ENCODE data around the gene PPP1R15B.
"Not testable (repeated sequence)": the region's sequence is repeated elsewhere in the genome, so short reads cannot be mapped to it uniquely, and the experiment has no call there.

The PPP1R15B gene

DNA sequence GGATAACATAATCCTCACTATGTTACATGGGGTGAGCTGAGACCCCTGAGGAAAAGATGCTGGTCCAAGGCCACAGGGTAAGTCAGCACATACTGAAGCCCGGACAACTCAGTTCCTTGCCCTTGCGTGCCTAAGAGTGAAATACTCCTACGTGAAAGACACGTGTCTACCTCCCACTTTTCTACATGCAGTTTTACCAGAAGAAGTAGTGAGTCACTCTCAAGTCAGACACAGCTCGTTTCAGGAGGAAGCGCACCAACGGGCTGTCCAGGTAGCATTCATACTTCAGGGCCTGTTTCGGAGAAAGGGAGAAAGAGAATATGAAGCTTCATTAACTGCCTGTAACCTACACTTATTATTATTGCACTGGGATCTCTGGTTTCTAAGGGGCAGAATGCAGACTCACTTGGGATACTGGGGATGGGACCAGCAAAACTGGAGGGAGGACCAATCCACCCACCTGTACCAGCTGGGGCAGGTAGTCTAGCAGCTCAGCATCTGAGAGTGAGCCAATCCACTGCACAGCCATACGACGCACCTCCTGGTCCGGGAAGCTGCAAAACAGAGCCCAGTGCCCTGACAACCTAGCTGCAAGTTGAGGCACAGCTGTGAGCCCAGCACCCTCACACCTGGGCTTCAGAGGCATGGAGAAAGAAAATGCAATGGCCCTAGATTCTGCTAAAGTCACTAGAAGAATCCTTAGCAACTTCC lies 32.4 kb upstream of the PPP1R15B start:
- DNase-seq = no peak

- no peak for DNase-seq
Observed at GRCh38 chr1:204443260-204443619, 31.6 kb upstream of the PPP1R15B start.

- no peak for DNase-seq
Observed at GRCh38 chr1:204442376-204443259, 31.0 kb upstream of the PPP1R15B start.

DNA sequence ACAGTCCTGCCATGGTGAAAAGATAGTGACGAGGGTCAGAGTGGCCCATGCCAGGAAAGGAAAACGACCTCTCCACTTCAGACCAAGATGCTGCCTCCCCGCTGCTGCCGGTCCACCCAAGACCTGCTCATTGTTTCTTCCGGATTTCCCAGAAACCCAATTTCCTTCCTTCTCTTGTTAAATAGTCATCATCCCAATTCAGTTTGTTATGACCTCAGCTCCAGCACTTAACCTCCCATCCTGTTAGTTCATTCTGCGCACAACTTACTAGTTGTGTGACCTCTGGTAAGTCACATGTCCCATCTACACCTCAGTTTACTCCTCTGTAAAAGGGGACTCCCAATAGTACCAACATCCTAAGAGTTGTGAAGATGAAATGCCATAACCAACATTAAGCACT lies 29.9 kb upstream of the PPP1R15B start:
- DNase-seq = no peak

DNA sequence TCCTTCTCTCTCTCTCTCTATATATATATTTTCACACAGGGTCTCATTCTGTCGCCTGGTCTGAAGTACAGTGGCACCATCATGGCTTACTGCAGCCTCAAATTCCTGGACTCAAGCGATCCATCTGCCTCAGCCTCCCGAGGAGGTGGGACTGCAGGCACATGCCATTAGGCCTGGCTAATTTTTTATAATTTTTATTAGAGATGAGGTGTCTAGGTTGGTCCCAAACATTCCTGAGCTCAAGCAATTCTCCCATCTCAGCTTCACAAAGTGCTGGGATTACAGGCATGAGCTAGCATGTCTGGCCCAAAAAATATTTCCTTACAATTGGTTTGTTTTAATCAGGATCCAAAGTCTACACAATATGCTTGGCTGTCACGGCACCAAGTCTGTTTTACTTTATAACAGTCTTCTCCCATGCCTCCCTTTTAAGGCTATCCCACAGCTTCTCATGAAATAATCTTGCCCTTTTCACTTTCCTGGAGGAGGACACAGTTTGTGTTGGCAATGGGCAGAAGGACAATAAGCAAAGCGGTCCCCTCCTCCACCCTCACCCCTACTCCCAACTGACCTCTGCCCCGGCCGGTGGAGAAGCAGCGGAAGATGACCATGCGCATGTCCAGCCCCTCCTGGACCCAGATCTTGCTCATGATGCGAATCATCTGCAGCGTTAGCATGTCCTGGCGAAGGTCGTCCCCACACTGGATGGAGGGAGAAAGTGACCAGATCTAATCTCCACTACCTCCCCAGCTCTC lies 28.2 kb upstream of the PPP1R15B start:
- DNase-seq = no peak

DNA sequence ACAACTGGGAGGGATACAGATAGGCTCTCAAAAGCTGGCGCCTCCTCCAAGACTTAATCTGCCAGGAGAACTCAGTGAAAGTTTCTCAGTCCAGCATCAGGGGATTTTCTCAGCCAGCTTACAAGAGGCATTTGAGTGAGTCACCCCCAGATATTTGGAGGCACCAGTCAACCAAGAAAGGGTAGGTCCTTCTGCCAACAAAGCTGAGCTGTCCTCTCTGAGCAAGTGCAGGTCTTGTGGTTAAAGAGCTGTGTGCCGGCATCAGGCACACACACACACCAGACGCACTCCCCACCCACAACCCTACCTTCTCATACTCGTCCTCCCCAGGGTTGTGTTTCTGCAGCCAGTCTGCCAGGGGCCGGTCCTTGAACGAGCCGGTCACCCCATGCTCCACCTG lies 27.0 kb upstream of the PPP1R15B start:
- no peak for DNase-seq

- DNase-seq = no peak
Observed at GRCh38 chr1:204437796-204438570, 26.4 kb upstream of the PPP1R15B start.

- DNase-seq = no peak
Observed at GRCh38 chr1:204435872-204436271, 24.3 kb upstream of the PPP1R15B start.

DNA sequence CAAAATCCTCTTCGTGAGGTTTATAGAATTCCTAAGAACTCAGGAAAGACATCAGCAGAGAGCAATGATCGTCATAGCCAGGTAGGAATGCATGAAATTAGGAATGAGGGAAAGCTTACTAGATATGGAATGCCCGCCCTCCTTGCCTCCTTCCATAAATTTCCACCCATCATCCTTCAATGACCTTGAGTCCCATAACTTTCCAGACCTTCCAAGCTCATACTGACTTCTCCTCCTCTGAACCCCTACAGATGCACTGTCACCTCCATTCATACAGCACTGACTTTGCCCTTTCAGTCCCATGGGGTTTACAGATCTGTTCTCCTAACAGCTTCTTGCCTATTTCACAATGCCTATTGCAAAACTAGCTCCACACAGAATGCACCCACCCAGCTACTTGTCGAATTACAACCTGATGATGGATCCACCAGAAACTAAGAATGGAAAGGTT lies 23.8 kb upstream of the PPP1R15B start:
- no peak for DNase-seq

DNA sequence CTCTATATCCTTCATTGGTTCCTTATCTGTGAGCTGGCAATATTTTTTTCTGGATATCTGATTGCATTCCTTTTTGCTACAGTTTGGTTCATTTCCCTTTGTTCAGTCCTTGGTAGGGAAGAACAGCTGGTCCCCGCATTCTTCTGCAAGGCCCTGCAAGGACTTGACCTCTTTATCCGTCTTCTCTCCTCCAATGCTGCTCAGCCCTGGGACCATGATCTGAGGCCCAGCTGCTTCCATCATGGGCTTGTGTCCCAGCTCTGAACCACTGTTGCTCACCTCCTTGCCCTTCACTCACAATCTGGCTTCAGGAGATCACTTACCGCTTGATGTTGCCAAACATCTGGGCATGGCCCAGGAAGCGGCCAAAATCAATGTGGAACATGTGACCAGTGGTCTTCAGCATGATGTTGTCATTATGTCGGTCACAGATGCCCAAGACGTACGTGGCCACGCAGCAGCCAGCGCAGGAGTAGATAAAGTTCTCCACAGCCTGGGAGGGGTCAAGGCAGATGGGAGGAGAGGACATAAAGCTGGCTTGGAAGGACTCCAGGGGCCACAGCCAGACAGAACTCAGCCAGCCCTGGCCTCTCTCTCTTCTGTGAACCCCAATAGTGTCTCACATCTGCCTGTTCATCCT lies 22.6 kb upstream of the PPP1R15B start:
- no peak for DNase-seq

- no peak for DNase-seq
Observed at GRCh38 chr1:204432708-204433107, 21.1 kb upstream of the PPP1R15B start.

- DNase-seq = peak; percentile 82
Observed at GRCh38 chr1:204431310-204432184, 19.9 kb upstream of the PPP1R15B start.

DNA sequence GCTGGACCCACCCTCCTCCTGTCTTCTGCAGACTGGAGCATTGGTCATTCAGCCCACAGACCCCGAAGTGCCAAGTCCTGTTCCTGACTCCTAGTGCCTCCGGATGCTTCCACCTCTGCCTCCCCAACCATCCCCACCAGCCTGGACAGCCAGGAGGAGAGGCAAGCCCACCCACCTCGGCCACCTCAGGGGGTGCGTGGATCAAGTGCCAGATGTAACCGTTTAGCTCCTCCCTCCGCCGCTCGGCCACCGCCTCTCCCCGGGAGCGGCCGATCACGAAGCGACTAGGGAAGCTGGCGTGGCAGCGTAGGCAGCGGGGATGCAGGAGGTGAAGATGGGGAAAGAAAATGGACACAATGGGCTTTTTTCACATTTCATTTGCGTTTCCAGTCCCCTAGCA lies 18.1 kb upstream of the PPP1R15B start:
- no peak for DNase-seq

DNA sequence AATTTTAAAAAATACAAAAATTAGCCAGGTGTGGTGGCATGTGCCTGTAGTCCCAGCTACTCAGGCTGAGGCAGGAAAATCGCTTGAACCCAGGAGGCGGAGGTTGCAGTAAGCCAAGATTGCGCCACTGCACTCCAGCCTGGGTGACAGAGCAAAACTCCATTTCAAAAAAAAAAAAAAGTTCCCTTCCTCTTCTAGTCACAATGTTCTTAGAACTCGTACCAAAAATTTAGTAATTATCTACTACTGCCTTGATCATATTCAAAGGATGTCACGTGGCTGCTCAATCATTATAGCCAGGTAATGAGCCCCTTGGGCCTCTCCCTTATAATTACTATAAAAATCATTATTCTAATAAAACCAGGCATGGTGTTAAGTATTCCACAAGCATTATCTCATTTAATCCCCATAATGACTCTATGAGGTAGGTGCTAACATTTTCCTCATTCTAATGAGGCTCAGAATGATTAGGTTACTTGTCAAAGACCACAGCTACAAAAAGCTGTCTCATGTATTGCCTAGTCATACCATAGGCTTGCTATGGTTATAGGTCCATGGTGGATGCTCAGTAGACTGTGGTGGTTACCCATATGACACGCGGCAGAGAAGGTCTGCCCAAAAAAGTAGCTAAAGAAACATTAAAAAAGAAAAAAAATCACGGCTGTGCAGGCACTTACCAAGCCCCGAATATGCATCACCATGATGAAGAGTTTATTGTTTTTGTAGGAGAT lies 15.5 kb upstream of the PPP1R15B start:
- DNase-seq = no peak

DNA sequence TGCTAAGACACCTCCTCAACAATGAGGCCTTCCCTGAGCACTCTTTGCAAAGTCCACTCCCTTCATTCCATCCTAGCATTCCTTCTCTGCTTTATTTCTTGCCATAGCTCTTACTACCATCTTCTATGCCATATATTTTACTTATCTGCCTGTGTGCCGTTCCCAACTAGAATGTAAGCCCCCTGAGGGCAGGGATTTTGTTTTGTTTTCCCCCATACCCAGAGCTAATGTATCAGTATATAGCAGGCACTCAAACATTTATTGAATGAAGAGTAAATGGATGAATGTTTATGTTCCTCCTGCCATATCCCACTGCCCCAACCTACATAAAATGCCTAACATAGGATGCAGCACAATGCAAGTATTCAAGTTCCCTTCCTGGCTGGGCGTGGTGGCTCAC lies 14.9 kb upstream of the PPP1R15B start:
- no peak for DNase-seq

DNA sequence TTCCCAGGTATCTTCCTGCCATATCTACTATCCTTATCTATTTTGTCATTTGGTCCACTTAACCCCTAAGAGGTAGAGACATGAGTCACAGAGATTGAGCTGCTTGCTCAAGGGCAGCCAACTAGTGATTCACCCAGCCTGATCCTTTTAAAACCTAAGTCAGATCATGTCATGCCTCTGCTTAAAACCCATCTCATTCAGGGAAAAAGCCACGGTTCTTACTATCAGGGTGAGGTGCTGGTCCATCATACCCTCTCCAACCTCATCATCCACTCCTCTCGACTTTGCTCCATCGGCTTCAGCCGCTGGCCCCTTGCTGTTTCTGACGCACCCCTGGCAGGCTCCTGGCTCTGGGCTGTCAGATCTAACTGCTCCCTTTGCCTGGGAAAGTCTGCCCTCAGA lies 14.4 kb upstream of the PPP1R15B start:
- DNase-seq = no peak

- DNase-seq = no peak
Observed at GRCh38 chr1:204424621-204425020, 13.0 kb upstream of the PPP1R15B start.

DNA sequence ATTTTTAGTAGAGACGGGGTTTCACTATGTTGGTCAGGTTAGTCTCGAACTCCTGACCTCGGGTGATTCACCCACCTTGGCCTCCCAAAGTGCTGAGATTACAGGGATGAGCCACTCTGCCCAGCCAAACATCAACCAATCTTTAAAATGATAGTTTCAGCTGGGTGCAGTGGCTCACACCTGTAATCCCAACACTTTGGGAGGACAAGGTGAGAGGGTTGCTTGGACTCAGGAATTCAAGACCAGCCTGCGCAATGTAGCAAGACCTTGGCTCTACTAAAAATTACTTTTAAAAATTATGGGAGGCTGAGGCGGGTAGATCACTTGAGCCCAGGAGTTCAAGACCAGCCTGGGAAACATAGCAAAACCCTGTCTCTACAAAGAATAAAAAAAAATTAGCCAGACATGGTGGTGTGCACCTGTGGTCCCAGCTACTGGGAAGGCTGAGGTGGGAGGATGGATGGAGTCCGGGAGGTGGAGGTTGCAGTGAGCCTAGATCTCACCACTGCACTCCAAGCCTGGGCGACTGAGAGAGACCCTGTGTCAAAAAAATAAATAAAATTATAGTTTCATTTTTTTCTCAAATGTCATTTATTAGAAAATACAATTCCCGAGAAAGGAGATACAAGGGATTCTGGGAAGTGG lies 10.6 kb upstream of the PPP1R15B start:
- not testable (repeated sequence) for DNase-seq

DNA sequence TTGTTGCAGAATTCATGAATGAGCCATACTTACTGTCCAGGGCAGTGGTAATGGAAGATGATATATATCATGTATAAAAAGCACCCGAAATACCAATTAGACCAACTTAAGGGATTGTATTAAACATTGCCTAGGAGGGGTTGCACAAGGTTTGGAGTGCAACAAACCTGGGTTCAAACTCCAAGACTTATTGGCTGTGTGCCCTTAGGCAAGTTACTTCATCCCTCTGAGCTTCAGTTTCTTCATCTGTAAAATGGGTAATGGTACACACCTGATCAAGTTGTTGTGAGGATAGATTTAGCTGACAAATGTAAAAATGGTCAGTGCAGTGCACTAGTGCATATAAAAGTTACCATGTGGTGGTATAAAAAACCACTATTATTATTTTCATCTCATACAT lies 9.8 kb upstream of the PPP1R15B start:
- no peak for DNase-seq

Data from stimulated activated CD4-positive, alpha-beta T cell treated with anti-CD3 and anti-CD28 coated beads, Interleukin-12 subunit alpha, Interleukin-12 subunit beta, amount 100 ng/mL, for 4 hours (primary cell).